C4-2B (cell line): ENCODE measurements around the gene ADAT3.

Experiments used
- ZFX ChIP-seq: fragments of 450-650 bp; IDR thresholded peaks from 2 replicates; pipeline ENCODE4 v1.6.1; 2017
- TF ChIP-seq, protein P1 (sequence below): fragments of 450-650 bp; conservative IDR thresholded peaks from 2 replicates; pipeline ENCODE4 v1.5.1; 2017; ENCODE audit warnings: mild to moderate bottlenecking

- TF ChIP-seq, protein P1, sequence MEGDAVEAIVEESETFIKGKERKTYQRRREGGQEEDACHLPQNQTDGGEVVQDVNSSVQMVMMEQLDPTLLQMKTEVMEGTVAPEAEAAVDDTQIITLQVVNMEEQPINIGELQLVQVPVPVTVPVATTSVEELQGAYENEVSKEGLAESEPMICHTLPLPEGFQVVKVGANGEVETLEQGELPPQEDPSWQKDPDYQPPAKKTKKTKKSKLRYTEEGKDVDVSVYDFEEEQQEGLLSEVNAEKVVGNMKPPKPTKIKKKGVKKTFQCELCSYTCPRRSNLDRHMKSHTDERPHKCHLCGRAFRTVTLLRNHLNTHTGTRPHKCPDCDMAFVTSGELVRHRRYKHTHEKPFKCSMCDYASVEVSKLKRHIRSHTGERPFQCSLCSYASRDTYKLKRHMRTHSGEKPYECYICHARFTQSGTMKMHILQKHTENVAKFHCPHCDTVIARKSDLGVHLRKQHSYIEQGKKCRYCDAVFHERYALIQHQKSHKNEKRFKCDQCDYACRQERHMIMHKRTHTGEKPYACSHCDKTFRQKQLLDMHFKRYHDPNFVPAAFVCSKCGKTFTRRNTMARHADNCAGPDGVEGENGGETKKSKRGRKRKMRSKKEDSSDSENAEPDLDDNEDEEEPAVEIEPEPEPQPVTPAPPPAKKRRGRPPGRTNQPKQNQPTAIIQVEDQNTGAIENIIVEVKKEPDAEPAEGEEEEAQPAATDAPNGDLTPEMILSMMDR, result no peak
- TF ChIP-seq ZFX, result no peak
These were observed 38.4 kb upstream of the ADAT3 start for GRCh38 chr19:1866693-1867348.
